GM23338 (cell line): ENCODE measurements around the gene ZEB2.

Experiments used
- CTCF ChIP-seq, 2 experiments: fragments of 200-600 bp in 1 of 2; sonication (generic) in 1 of 2; conservative IDR thresholded peaks; 2 replicates each; pipeline versions ENCODE4 v1.5.1 to v1.6.1; 2016 to 2017; ENCODE audit warnings: antibody characterized with exemption in 2 of 2, low read depth in 2 of 2, mild to moderate bottlenecking in 2 of 2, moderate library complexity in 1 of 2
- EZH2phosphoT487 ChIP-seq: fragments of 200-600 bp; sonication (generic); IDR thresholded peaks from one replicate; pipeline ENCODE4 v1.8.1; 2018; ENCODE audit warnings: antibody characterized with exemption; ENCODE audit not compliant: unreplicated experiment
- POLR2AphosphoS5 ChIP-seq: IDR thresholded peaks from 2 replicates; pipeline ENCODE4 v1.6.1; 2016; ENCODE audit warnings: antibody characterized with exemption, low read depth

DNA sequence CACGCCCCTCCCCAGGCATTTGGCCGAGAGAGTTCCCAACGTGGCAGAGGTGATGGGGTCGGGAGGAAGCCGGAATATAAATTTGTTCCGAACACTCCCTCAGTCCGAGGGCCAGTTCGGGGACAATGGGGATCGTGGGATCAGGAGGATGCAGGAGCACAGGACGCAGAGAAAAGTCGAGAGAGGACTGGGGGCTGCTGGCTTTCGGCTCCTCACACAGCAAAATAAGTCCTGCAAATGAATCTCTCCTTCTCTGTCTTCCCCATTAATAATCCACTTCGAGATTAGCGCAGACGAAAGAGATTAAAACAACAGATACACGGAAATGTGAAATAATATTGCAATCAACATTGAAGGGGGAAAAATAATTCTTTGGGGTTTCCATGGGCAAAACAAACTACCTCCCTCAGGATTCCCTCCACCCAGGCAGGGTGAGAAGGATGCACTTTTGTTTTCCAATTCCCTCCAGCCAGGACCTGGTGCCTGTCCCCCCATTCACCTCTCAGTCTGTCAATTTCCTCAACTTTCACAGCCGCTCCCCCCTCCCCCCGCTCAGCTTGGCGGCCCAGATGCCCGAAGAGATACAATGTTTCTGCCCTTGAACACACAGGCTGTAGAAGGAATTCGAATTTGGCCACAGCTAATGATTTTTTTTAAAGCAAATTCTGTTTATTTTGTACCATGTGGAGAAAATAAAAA, 3.1 kb upstream of the ZEB2 start:
- no peak for TF ChIP-seq CTCF (conservative IDR thresholded peaks at IDR 0.05; ENCODE audit: low read depth in 2 of 2)
- TF ChIP-seq POLR2AphosphoS5 = no peak
- TF ChIP-seq EZH2phosphoT487 = no peak
